NT2/D1 (cell line): ENCODE results near the gene C10orf120.

Source experiments
- SUZ12 ChIP-seq: IDR thresholded peaks from 2 replicates; pipeline ENCODE4 v1.6.1; 2011; ENCODE audit not compliant: insufficient read length, insufficient read depth; ENCODE audit errors: extremely low read depth
- YY1 ChIP-seq: IDR thresholded peaks from 2 replicates; pipeline ENCODE4 v1.6.1; 2011; ENCODE audit not compliant: insufficient read length, insufficient read depth
- ZNF274 ChIP-seq: IDR thresholded peaks from 2 replicates; pipeline ENCODE4 v1.6.1; 2011; ENCODE audit warnings: mild to moderate bottlenecking, low read depth, low read length

GRCh38 chr10:122688293-122688989, 11.2 kb downstream of the C10orf120 start:
- TF ChIP-seq YY1 (no peak), ZNF274 (no peak), SUZ12 (no peak)
